G401.6 (cell line): ENCODE measurements around the gene PRKAB1.
"Not testable (repeated sequence)": the region's sequence is repeated elsewhere in the genome, so short reads cannot be mapped to it uniquely, and the experiment has no call there.

Source experiments
- FAIRE-seq: peaks from 2 replicates; lab custom pipeline; 2012; peaks lifted over from hg19 to GRCh38; lab: Jason Lieb, UNC

The PRKAB1 gene

GRCh38 chr12:119685375-119685774, 17.4 kb downstream of the PRKAB1 start:
- FAIRE-seq = no peak

GRCh38 chr12:119686355-119686754, 18.4 kb downstream of the PRKAB1 start:
- no peak for FAIRE-seq

GRCh38 chr12:119686776-119687175, 18.8 kb downstream of the PRKAB1 start:
- no peak for FAIRE-seq

GRCh38 chr12:119687406-119687805, 19.5 kb downstream of the PRKAB1 start:
- no peak for FAIRE-seq

GRCh38 chr12:119687879-119688278, 19.9 kb downstream of the PRKAB1 start:
- FAIRE-seq = no peak

- FAIRE-seq = no peak
These were observed 22.1 kb downstream of the PRKAB1 start for GRCh38 chr12:119689935-119690500.

GRCh38 chr12:119691202-119691810, 23.4 kb downstream of the PRKAB1 start:
- no peak for FAIRE-seq

- FAIRE-seq = no peak
These were observed 24.5 kb downstream of the PRKAB1 start for GRCh38 chr12:119692410-119692809.

GRCh38 chr12:119692997-119693396, 25.1 kb downstream of the PRKAB1 start:
- FAIRE-seq = no peak

GRCh38 chr12:119693511-119693910, 25.6 kb downstream of the PRKAB1 start:
- FAIRE-seq = no peak

- no peak for FAIRE-seq
These were observed 26.2 kb downstream of the PRKAB1 start for GRCh38 chr12:119694111-119694510.

GRCh38 chr12:119695034-119695433, 27.1 kb downstream of the PRKAB1 start:
- FAIRE-seq = no peak

GRCh38 chr12:119696943-119697342, 29.0 kb downstream of the PRKAB1 start:
- FAIRE-seq = no peak

GRCh38 chr12:119699199-119699760, 31.3 kb downstream of the PRKAB1 start:
- FAIRE-seq = no peak

GRCh38 chr12:119700078-119700477, 32.1 kb downstream of the PRKAB1 start:
- no peak for FAIRE-seq

- FAIRE-seq = no peak
These were observed 36.3 kb downstream of the PRKAB1 start for GRCh38 chr12:119704065-119704747.

GRCh38 chr12:119705182-119705581, 37.2 kb downstream of the PRKAB1 start:
- no peak for FAIRE-seq

GRCh38 chr12:119706427-119706826, 38.5 kb downstream of the PRKAB1 start:
- not testable (repeated sequence) for FAIRE-seq

GRCh38 chr12:119710374-119710964, 42.5 kb downstream of the PRKAB1 start:
- no peak for FAIRE-seq

- FAIRE-seq = no peak
These were observed 43.1 kb downstream of the PRKAB1 start for GRCh38 chr12:119710965-119711551.

- no peak for FAIRE-seq
These were observed 43.8 kb downstream of the PRKAB1 start for GRCh38 chr12:119711693-119712092.

- FAIRE-seq = no peak
These were observed 44.8 kb downstream of the PRKAB1 start for GRCh38 chr12:119712721-119713120.
